ENCODE data around the gene PLD5.

- no peak for TF ChIP-seq CTCF (IDR thresholded peaks at IDR 0.05; ENCODE audit: low read length)
- no peak for TF ChIP-seq EZH2 (optimal IDR thresholded peaks at IDR 0.05; ENCODE audit: low read depth, low read length)
- TF ChIP-seq EZH2phosphoT487 (IDR thresholded peaks at IDR 0.05; ENCODE audit: low read length): no peak
These were observed 2.1 kb downstream of the PLD5 start for GRCh38 chr1:242522304-242522945.

All from MM.1S (cell line).